SK-N-SH (cell line): ENCODE results near the gene IFNLR1. TPM values are rescaled to one million over a fixed set of nuclear protein-coding genes. Genes with fewer than 3 reads are reported as not detected.

Experiments used
- CTCF ChIA-PET: fragments of 300-600, 350-600 bp; formaldehyde crosslinking; extraction: SDS; loops from one replicate; lab custom pipeline; 2021; lab: Yijun Ruan, JAX
- POLR2A ChIA-PET: fragments of 350-600 bp; sonication (Branson Sonifier 250); formaldehyde crosslinking; extraction: SDS; loops from one replicate; lab custom pipeline; 2020; ENCODE audit warnings: antibody characterized with exemption, inconsistent platforms; lab: Yijun Ruan, JAX
- DNase-seq: peaks from one replicate; pipeline ENCODE4 v3.0.0; 2012
- H2AFZ ChIP-seq: fragments of 200-600 bp; sonication (generic); 2 replicates; pipeline ENCODE4 v1.8.1; 2016; ENCODE audit warnings: antibody characterized with exemption, mild to moderate bottlenecking, low read depth
- H3F3A ChIP-seq: fragments of 200-600 bp; sonication (generic); replicated peaks from 2 replicates; pipeline ENCODE3; 2016; ENCODE audit warnings: antibody characterized with exemption, mild to moderate bottlenecking; ENCODE audit not compliant: insufficient read depth
- H3K27ac ChIP-seq, 2 experiments: fragments of 200-500 bp in 1 of 2; fragments of 200-600 bp in 1 of 2; sonication (Bioruptor generic) in 1 of 2; sonication (generic), shearing (Covaris generic) in 1 of 2; 2 replicates each; pipeline versions ENCODE4 v1.5.1 to v1.6.1; 2014 to 2016; ENCODE audit warnings: low read depth in 2 of 2, inconsistent platforms in 1 of 2, low read length in 1 of 2, mild to moderate bottlenecking in 1 of 2, mixed read lengths in 1 of 2
- H3K27me3 ChIP-seq: fragments of 200-600 bp; sonication (generic), shearing (Covaris generic); 2 replicates; pipeline ENCODE4 v1.6.1; 2016; ENCODE audit warnings: mixed run types; ENCODE audit not compliant: insufficient read depth
- H3K36me3 ChIP-seq, 2 experiments: fragments of 200-500 bp in 1 of 2; fragments of 200-600 bp in 1 of 2; sonication (Bioruptor generic) in 1 of 2; sonication (generic) in 1 of 2; replicated peaks in 1 of 2; 2 replicates each; pipeline versions ENCODE3 to v1.5.1; 2014 to 2016; ENCODE audit warnings: low read length in 1 of 2, mild to moderate bottlenecking in 1 of 2; ENCODE audit not compliant: insufficient read depth in 2 of 2, control insufficient read depth in 1 of 2
- H3K4me1 ChIP-seq, 2 experiments: fragments of 200-500 bp in 1 of 2; fragments of 200-600 bp in 1 of 2; sonication (Bioruptor generic) in 1 of 2; sonication (generic), shearing (Covaris generic) in 1 of 2; 2 replicates each; pipeline versions ENCODE4 v1.5.1 to v1.6.1; 2014 to 2016; ENCODE audit warnings: low read depth in 1 of 2, low read length in 1 of 2, mixed run types in 1 of 2; ENCODE audit not compliant: insufficient read depth in 2 of 2, control insufficient read depth in 1 of 2
- H3K4me2 ChIP-seq: fragments of 200-600 bp; sonication (generic), shearing (Covaris generic); 2 replicates; pipeline ENCODE4 v1.6.1; 2017; ENCODE audit warnings: mixed run types
- H3K4me3 ChIP-seq, 2 experiments: fragments of 200-500 bp in 1 of 2; fragments of 200-600 bp in 1 of 2; sonication (Bioruptor generic) in 1 of 2; sonication (generic), shearing (Covaris generic) in 1 of 2; 2 replicates each; pipeline versions ENCODE4 v1.5.1 to v1.8.1; 2014 to 2016; ENCODE audit warnings: low read depth in 2 of 2, inconsistent platforms in 1 of 2, low read length in 1 of 2, mild to moderate bottlenecking in 1 of 2, mixed read lengths in 1 of 2, moderate library complexity in 1 of 2
- H3K79me2 ChIP-seq: fragments of 200-600 bp; sonication (generic); 2 replicates; pipeline ENCODE4 v1.8.1; 2017; ENCODE audit warnings: mild to moderate bottlenecking; ENCODE audit not compliant: insufficient read depth
- H3K9ac ChIP-seq: fragments of 200-600 bp; sonication (generic); 2 replicates; pipeline ENCODE4 v1.6.1; 2017; ENCODE audit warnings: mixed run types
- H3K9me2 ChIP-seq: fragments of 200-600 bp; sonication (generic); 2 replicates; pipeline ENCODE4 v1.6.1; 2017; ENCODE audit warnings: mixed run types
- H3K9me3 ChIP-seq: fragments of 200-600 bp; sonication (generic); 2 replicates; pipeline ENCODE4 v1.6.1; 2017; ENCODE audit warnings: mixed run types, mild to moderate bottlenecking, moderate library complexity
- H4K20me1 ChIP-seq: fragments of 200-600 bp; sonication (generic); 2 replicates; pipeline ENCODE4 v1.6.1; 2017; ENCODE audit warnings: mild to moderate bottlenecking, mixed run types; ENCODE audit not compliant: insufficient read depth
- CHD2 ChIP-seq: fragments of 150-350 bp; IDR thresholded peaks from 2 replicates; pipeline ENCODE4 v1.6.1; 2018; ENCODE audit warnings: low read length; ENCODE audit not compliant: partially characterized antibody
- CTCF ChIP-seq: fragments of 200-600 bp; sonication (generic); IDR thresholded peaks from 2 replicates; pipeline ENCODE4 v1.6.1; 2017; ENCODE audit warnings: antibody characterized with exemption, mild to moderate bottlenecking, moderate library complexity
- ELF1 ChIP-seq: IDR thresholded peaks from 2 replicates; pipeline ENCODE4 v1.4.0; 2012
- EP300 ChIP-seq, 2 experiments: IDR thresholded peaks; 2 replicates each; pipeline versions ENCODE4 v1.4.0 to v1.6.1; 2012; ENCODE audit warnings: borderline replicate concordance in 1 of 2, low read depth in 1 of 2, low read length in 1 of 2
- EZH2phosphoT487 ChIP-seq: fragments of 200-600 bp; sonication (generic); IDR thresholded peaks from 2 replicates; pipeline ENCODE4 v1.6.1; 2017; ENCODE audit warnings: low read depth, mixed run types, mild to moderate bottlenecking, antibody characterized with exemption, moderate library complexity, borderline replicate concordance
- GABPA ChIP-seq: IDR thresholded peaks from 2 replicates; pipeline ENCODE4 v1.4.0; 2012; ENCODE audit warnings: low read depth, mild to moderate bottlenecking
- GATA2 ChIP-seq: sonication (generic); formaldehyde crosslinking; IDR thresholded peaks from 2 replicates; pipeline ENCODE4 v1.5.0; 2020; ENCODE audit warnings: mild to moderate bottlenecking, missing genetic modification reagents
- MAX ChIP-seq: IDR thresholded peaks from 2 replicates; pipeline ENCODE4 v1.4.0; 2012; ENCODE audit warnings: low read depth
- NFIC ChIP-seq: IDR thresholded peaks from 2 replicates; pipeline ENCODE4 v1.4.0; 2012; ENCODE audit warnings: borderline replicate concordance
- REST ChIP-seq: IDR thresholded peaks from 2 replicates; pipeline ENCODE4 v1.6.1; 2012; ENCODE audit warnings: mild to moderate bottlenecking, low read depth, low read length, moderate library complexity
- SMC3 ChIP-seq: IDR thresholded peaks from 2 replicates; pipeline ENCODE4 v1.6.1; 2012; ENCODE audit warnings: low read depth, low read length, improper control_type of control experiment
- TAF1 ChIP-seq: IDR thresholded peaks from 2 replicates; pipeline ENCODE4 v1.6.1; 2012; ENCODE audit warnings: low read depth, mild to moderate bottlenecking, low read length, moderate library complexity, borderline replicate concordance
- TCF12 ChIP-seq: IDR thresholded peaks from 2 replicates; pipeline ENCODE4 v1.4.0; 2012
- TEAD4 ChIP-seq: IDR thresholded peaks from 2 replicates; pipeline ENCODE4 v1.4.0; 2012; ENCODE audit warnings: mild to moderate bottlenecking, borderline replicate concordance; ENCODE audit not compliant: insufficient read depth
- USF1 ChIP-seq: IDR thresholded peaks from 2 replicates; pipeline ENCODE4 v1.4.0; 2012; ENCODE audit warnings: low read depth, borderline replicate concordance
- WGBS: methylation state at CpG from one replicate; pipeline ENCODE4 v1.1.6; 2017; ENCODE audit warnings: low lambda C conversion rate; 5-methylcytosine and 5-hydroxymethylcytosine counted together
- polyA plus RNA-seq, 3 experiments: library from polyadenylated mRNA; depleted of rRNA; stranded (reverse); fragments of >200 nt; gene quantifications; 2 replicates each; pipeline ENCODE4 v1.2.3, GENCODE V29; 2012

Gene IFNLR1
- polyA plus RNA-seq, 1 of the 3 experiments (the other 2 are of a cell fraction), result 0.30 TPM

- TF ChIP-seq REST (no peak), TAF1 (no peak), NFIC (no peak), CTCF (no peak)
These were observed 72.3 kb downstream of the IFNLR1 start (continued) for GRCh38 chr1:24114753-24115152.

GRCh38 chr1:24113641-24114033, 73.5 kb downstream of the IFNLR1 start:
- peaks cover 1 to 34% of the 10 kb centered on the region in 2 experiments; a peak in 2 of 4 replicates for H3K4me1 ChIP-seq
- WGBS, result 81% methylated on average over 6 of the region's 6 CpGs
- no peaks in the 10 kb centered on the region for H3K36me3 ChIP-seq
- no peaks in the 10 kb centered on the region; the same call in 1 of the 2 replicates for H3K27me3 ChIP-seq
- H3K79me2 ChIP-seq, result no peaks in the 10 kb centered on the region
- DNase-seq, result no peak
- ChIA-PET POLR2A (no interaction called here), CTCF (interaction anchor here (0.7 to 5.3 kb wide), 5 partner anchors 20 to 277 kb away, joined by 3 to 39 read pairs (median 6); no protein-coding TSS in a partner anchor)
- H3K9ac ChIP-seq, result no peak overlapping the region
- no peaks in the 10 kb centered on the region for H3K9me2 ChIP-seq
- no peaks in the 10 kb centered on the region for H3F3A ChIP-seq
- no peak overlapping the region for H3K4me2 ChIP-seq
- H4K20me1 ChIP-seq, result no peaks in the 10 kb centered on the region
- TF ChIP-seq GABPA (no peak), GATA2 (CRISPR knock-in tag) (no peak), MAX (no peak), TCF12 (no peak), EZH2phosphoT487 (no peak), EP300 (IDR thresholded peaks at IDR 0.05; ENCODE audit: borderline replicate concordance in 1 of 2, low read depth in 1 of 2, low read length in 1 of 2) (no peak), CHD2 (no peak), CTCF (no peak), ELF1 (no peak), SMC3 (no peak), USF1 (no peak), TEAD4 (no peak), REST (no peak)
- H3K9me3 ChIP-seq, result no peaks in the 10 kb centered on the region
- no peak overlapping the region for H3K4me3 ChIP-seq
- H3K27ac ChIP-seq, result no peak overlapping the region
- H2AFZ ChIP-seq, result no peak overlapping the region
